ENCODE results near the gene OLFML1.

The OLFML1 gene

GRCh38 chr11:7552666-7553065 lies 67.4 kb downstream of the OLFML1 start:
- ChIA-PET CTCF (no interaction called here), POLR2A (no interaction called here)
- TF ChIP-seq FOXM1 (IDR thresholded peaks at IDR 0.05; ENCODE audit: borderline replicate concordance) (no peak), NFRKB (IDR thresholded peaks at IDR 0.05) (no peak), L3MBTL2 (conservative IDR thresholded peaks at IDR 0.05) (no peak), TARDBP (IDR thresholded peaks at IDR 0.05) (no peak), HDGF (IDR thresholded peaks at IDR 0.05; ENCODE audit: borderline replicate concordance) (no peak), FOXK2 (IDR thresholded peaks at IDR 0.05) (no peak), ZNF384 (IDR thresholded peaks at IDR 0.05) (no peak), LEF1 (IDR thresholded peaks at IDR 0.05; ENCODE audit: borderline replicate concordance) (no peak), BHLHE40 (IDR thresholded peaks at IDR 0.05; ENCODE audit: borderline replicate concordance) (no peak), CTBP1 (IDR thresholded peaks at IDR 0.05; ENCODE audit: borderline replicate concordance) (no peak), PKNOX1 (IDR thresholded peaks at IDR 0.05) (no peak), ARNT (IDR thresholded peaks at IDR 0.05) (no peak)
- DNase-seq (ENCODE audit: extremely low spot score): no peak

GRCh38 chr11:7555052-7555699 lies 69.9 kb downstream of the OLFML1 start:
- DNase-seq (ENCODE audit: extremely low spot score): no peak
- POLR2A ChIA-PET: no interaction called here
- TF ChIP-seq LEF1 (IDR thresholded peaks at IDR 0.05; ENCODE audit: borderline replicate concordance) (no peak), PKNOX1 (IDR thresholded peaks at IDR 0.05) (no peak), SUZ12 (IDR thresholded peaks at IDR 0.05) (no peak), CTBP1 (IDR thresholded peaks at IDR 0.05; ENCODE audit: borderline replicate concordance) (no peak)
- CTCF ChIA-PET: no interaction called here

- CTCF ChIA-PET: no interaction called here
- TF ChIP-seq ELF4 (IDR thresholded peaks at IDR 0.05) (no peak), ZNF384 (IDR thresholded peaks at IDR 0.05) (no peak), FOXM1 (IDR thresholded peaks at IDR 0.05; ENCODE audit: borderline replicate concordance) (no peak), FOXA1 (IDR thresholded peaks at IDR 0.05) (no peak), SP1 (IDR thresholded peaks at IDR 0.05) (no peak), BHLHE40 (IDR thresholded peaks at IDR 0.05; ENCODE audit: borderline replicate concordance) (no peak), ARNT (IDR thresholded peaks at IDR 0.05) (no peak), LEF1 (IDR thresholded peaks at IDR 0.05; ENCODE audit: borderline replicate concordance) (no peak), CTBP1 (IDR thresholded peaks at IDR 0.05; ENCODE audit: borderline replicate concordance) (no peak), NFRKB (IDR thresholded peaks at IDR 0.05) (no peak), TARDBP (IDR thresholded peaks at IDR 0.05) (no peak), L3MBTL2 (conservative IDR thresholded peaks at IDR 0.05) (no peak), SUZ12 (IDR thresholded peaks at IDR 0.05) (no peak), PKNOX1 (IDR thresholded peaks at IDR 0.05) (no peak)
- POLR2A ChIA-PET: no interaction called here
- DNase-seq (ENCODE audit: extremely low spot score): no peak
Measured at GRCh38 chr11:7558046-7558445, 72.7 kb downstream of the OLFML1 start.

- no peak for DNase-seq (ENCODE audit: extremely low spot score)
- ChIA-PET POLR2A (no interaction called here), CTCF (interaction anchor here (1.3 to 1.5 kb wide), 2 partner anchors 10 to 106 kb away, joined by 4 to 5 read pairs; no protein-coding TSS in a partner anchor)
- no peak for TF ChIP-seq FOXK2 (IDR thresholded peaks at IDR 0.05)
- TF ChIP-seq ZNF384 (IDR thresholded peaks at IDR 0.05): no peak
- TF ChIP-seq NFRKB (IDR thresholded peaks at IDR 0.05): no peak
- no peak for TF ChIP-seq SP1 (IDR thresholded peaks at IDR 0.05)
- TF ChIP-seq HDGF (IDR thresholded peaks at IDR 0.05; ENCODE audit: borderline replicate concordance): no peak
- TF ChIP-seq CTBP1 (IDR thresholded peaks at IDR 0.05; ENCODE audit: borderline replicate concordance): no peak
- no peak for TF ChIP-seq L3MBTL2 (conservative IDR thresholded peaks at IDR 0.05)
- TF ChIP-seq TARDBP (IDR thresholded peaks at IDR 0.05): no peak
- TF ChIP-seq FOXA1 (IDR thresholded peaks at IDR 0.05): no peak
- TF ChIP-seq ELF4 (IDR thresholded peaks at IDR 0.05): no peak
- TF ChIP-seq SUZ12 (IDR thresholded peaks at IDR 0.05): no peak
- no peak for TF ChIP-seq PKNOX1 (IDR thresholded peaks at IDR 0.05)
- no peak for TF ChIP-seq BHLHE40 (IDR thresholded peaks at IDR 0.05; ENCODE audit: borderline replicate concordance)
- no peak for TF ChIP-seq LEF1 (IDR thresholded peaks at IDR 0.05; ENCODE audit: borderline replicate concordance)
- TF ChIP-seq ARNT (IDR thresholded peaks at IDR 0.05): no peak
- no peak for TF ChIP-seq FOXM1 (IDR thresholded peaks at IDR 0.05; ENCODE audit: borderline replicate concordance)
Measured at GRCh38 chr11:7559398-7560283, 74.3 kb downstream of the OLFML1 start.
